Smooth muscle cell (in vitro differentiated cells): ENCODE measurements around the gene HCN2. TPM values are rescaled to one million over a fixed set of nuclear protein-coding genes. Genes with fewer than 3 reads are reported as not detected.

Experiments
- DNase-seq: peaks from one replicate; lab custom pipeline; 2025; ENCODE audit not compliant: unreplicated experiment; lab: John Stamatoyannopoulos, UW
- H2AFZ ChIP-seq: fragments of 200-600 bp; sonication (generic); 2 replicates; pipeline ENCODE4 v1.6.0; 2016; ENCODE audit warnings: antibody characterized with exemption, low read depth, mild to moderate bottlenecking
- H3F3A ChIP-seq: fragments of 200-600 bp; sonication (generic); 2 replicates; pipeline ENCODE4 v1.6.0; 2017; ENCODE audit warnings: antibody characterized with exemption, low read depth
- H3K27ac ChIP-seq: fragments of 200-600 bp; sonication (generic); 2 replicates; pipeline ENCODE4 v1.5.1; 2016; ENCODE audit warnings: low read depth, mild to moderate bottlenecking
- H3K27me3 ChIP-seq: fragments of 200-600 bp; sonication (generic); 2 replicates; pipeline ENCODE4 v1.6.1; 2016; ENCODE audit warnings: low read depth, mild to moderate bottlenecking
- H3K36me3 ChIP-seq: fragments of 200-600 bp; sonication (generic); 2 replicates; pipeline ENCODE4 v1.5.1; 2016; ENCODE audit warnings: low read depth
- H3K4me1 ChIP-seq: fragments of 200-600 bp; sonication (generic); 2 replicates; pipeline ENCODE4 v1.5.1; 2016; ENCODE audit warnings: low read depth
- H3K4me2 ChIP-seq: fragments of 200-600 bp; sonication (generic); 2 replicates; pipeline ENCODE4 v1.6.0; 2016; ENCODE audit warnings: mild to moderate bottlenecking
- H3K4me3 ChIP-seq: fragments of 200-600 bp; sonication (generic); 2 replicates; pipeline ENCODE4 v1.5.1; 2016; ENCODE audit warnings: mild to moderate bottlenecking
- H3K79me2 ChIP-seq: fragments of 200-600 bp; sonication (generic); 2 replicates; pipeline ENCODE4 v1.6.0; 2016; ENCODE audit warnings: low read depth, mild to moderate bottlenecking
- H3K9ac ChIP-seq: fragments of 200-600 bp; sonication (generic); 2 replicates; pipeline ENCODE4 v1.6.0; 2016; ENCODE audit warnings: low read depth
- H3K9me3 ChIP-seq: fragments of 200-600 bp; sonication (generic); replicated peaks from 2 replicates; pipeline ENCODE4 v1.5.1; 2016; ENCODE audit warnings: low read depth
- H4K20me1 ChIP-seq: fragments of 200-600 bp; sonication (generic); 2 replicates; pipeline ENCODE4 v1.6.0; 2016; ENCODE audit warnings: low read depth
- WGBS: methylation state at CpG from one replicate; pipeline ENCODE4 v1.1.7; 2016; ENCODE audit warnings: low lambda C conversion rate; 5-methylcytosine and 5-hydroxymethylcytosine counted together
- polyA plus RNA-seq: library from polyadenylated mRNA; unstranded; fragments of >200 nt; fragmentation: Nextera tagmentation; extraction: Ambion mirVana; gene quantifications from 2 replicates; pipeline ENCODE4 v1.2.1, GENCODE V29; 2016
- total RNA-seq: library from RNA; depleted of rRNA; stranded (reverse); fragments of >200 nt; gene quantifications from 2 replicates; pipeline ENCODE4 v1.2.3, GENCODE V29; 2014
- TF ChIP-seq, protein P1 (sequence below): fragments of 200-600 bp; sonication (generic); IDR thresholded peaks from 2 replicates; pipeline ENCODE4 v1.5.1; 2017; ENCODE audit warnings: borderline replicate concordance, mild to moderate bottlenecking, antibody characterized with exemption; ENCODE audit not compliant: insufficient read depth, poor library complexity, severe bottlenecking

HCN2 gene
- total and polyA plus RNA-seq, 2 experiments from 2014 or later, result 0.49 to 0.81 TPM

DNA sequence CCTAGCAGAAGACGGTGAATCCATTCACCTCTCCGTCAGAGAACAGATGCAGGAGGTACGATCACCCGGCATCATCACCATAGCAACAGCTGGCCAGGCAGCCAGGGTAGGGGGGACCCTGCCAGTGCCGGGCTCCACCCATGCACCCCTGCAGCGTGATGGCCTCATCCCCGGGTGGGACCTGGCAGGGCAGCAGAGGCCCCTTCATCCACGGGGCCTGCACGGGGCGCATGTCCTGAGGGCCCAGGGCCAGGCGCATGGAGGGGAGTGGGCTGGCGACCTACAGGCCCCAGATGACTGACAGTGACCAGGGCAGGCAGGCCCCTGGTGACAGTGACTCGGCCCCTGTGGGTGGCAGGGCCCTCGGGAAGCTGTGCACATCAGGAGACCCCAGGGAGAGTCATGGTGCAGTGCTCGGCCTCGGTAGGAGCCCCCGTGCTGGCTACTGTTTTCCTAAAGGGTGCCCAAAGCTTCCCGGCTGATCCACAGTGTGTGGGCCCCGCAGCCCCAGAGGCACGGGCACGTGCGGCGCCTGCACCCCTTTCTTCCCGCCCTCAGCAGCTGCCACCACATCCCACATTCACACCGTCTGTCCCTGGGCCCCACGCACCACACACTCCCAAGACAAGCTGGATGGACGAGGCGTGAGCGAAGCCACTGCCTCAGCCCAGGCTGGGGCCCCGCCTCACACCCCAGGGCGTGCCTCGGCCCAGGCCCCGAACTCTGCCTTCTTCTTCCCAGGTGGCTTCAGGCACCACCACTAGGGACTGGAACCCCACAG is 68.6 kb downstream of the HCN2 start:
- H3K4me2 ChIP-seq, result peak overlapping the region; percentile 73
- peak overlapping the region; percentile 92 for H3K27ac ChIP-seq
- peak overlapping the region; percentile 79 for H3K9ac ChIP-seq
- TF ChIP-seq, protein P1, sequence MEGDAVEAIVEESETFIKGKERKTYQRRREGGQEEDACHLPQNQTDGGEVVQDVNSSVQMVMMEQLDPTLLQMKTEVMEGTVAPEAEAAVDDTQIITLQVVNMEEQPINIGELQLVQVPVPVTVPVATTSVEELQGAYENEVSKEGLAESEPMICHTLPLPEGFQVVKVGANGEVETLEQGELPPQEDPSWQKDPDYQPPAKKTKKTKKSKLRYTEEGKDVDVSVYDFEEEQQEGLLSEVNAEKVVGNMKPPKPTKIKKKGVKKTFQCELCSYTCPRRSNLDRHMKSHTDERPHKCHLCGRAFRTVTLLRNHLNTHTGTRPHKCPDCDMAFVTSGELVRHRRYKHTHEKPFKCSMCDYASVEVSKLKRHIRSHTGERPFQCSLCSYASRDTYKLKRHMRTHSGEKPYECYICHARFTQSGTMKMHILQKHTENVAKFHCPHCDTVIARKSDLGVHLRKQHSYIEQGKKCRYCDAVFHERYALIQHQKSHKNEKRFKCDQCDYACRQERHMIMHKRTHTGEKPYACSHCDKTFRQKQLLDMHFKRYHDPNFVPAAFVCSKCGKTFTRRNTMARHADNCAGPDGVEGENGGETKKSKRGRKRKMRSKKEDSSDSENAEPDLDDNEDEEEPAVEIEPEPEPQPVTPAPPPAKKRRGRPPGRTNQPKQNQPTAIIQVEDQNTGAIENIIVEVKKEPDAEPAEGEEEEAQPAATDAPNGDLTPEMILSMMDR, result no peak
- H3K27me3 ChIP-seq, result no peaks in the 10 kb centered on the region
- H3K4me3 ChIP-seq, result no peak overlapping the region
- H3F3A ChIP-seq, result peaks cover 8% of the 10 kb centered on the region
- DNase-seq, result no peak
- H4K20me1 ChIP-seq, result peaks cover 94% of the 10 kb centered on the region
- no peaks in the 10 kb centered on the region for H3K9me3 ChIP-seq
- no peaks in the 10 kb centered on the region for H3K36me3 ChIP-seq
- peaks cover 15% of the 10 kb centered on the region for H3K4me1 ChIP-seq
- WGBS, result 87% methylated on average over 33 of the region's 33 CpGs
- H2AFZ ChIP-seq, result no peak overlapping the region
- peaks cover 93% of the 10 kb centered on the region for H3K79me2 ChIP-seq

DNA sequence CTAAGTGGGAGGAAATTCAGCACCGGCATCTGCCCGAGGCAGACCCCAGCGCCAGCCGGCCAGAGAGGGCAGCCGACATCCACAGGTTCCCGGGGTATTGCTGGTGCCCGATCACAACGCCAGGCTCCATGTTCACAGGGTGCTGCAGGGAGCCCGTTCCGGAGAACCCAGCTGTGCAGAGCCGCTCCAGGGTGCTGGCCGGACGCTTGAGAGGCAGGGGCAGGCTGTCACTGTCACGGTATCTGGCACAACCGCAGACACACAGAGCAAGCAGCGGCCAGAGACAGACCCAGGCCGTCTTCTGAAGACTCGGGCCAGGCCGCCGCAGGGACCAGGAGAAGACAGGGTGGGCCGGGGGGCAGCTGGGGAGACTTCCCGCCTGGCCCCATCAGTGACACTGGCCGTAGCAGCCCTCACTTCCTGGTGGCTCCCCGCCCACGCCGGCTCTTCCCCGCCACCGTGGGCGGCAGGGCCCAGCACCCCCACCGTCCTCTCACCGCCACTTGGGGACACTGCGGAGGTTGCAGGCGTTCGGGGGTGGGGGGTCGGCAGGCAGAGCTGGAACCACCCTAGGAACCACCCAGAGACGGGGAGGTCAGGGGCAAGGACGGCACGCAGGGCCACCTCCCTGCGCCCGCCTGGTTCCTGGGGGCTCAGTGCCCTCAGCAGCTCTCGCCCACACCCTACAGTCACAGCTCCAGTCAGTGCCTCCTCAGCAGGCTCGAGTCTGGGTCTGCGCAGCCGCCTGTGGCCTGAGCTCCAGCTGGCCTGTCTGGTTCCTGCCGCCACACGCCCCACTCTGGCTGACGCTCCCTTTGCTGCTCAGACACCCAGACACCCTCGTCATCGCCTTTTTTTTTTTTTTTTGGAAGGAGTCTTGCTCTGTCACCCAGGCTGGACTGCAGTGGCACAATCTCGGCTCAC is 69.5 kb downstream of the HCN2 start:
- 66% methylated on average over 48 of the region's 50 CpGs for WGBS
- Histone ChIP-seq H3K4me2 (peak overlapping the region; percentile 73), H3K79me2 (peaks cover 90% of the 10 kb centered on the region), H3F3A (peaks cover 8% of the 10 kb centered on the region), H3K27ac (peak overlapping the region; percentile 92), H3K36me3 (no peaks in the 10 kb centered on the region), H4K20me1 (peaks cover 84% of the 10 kb centered on the region), H3K4me1 (peaks cover 15% of the 10 kb centered on the region), H3K27me3 (no peaks in the 10 kb centered on the region), H3K4me3 (no peak overlapping the region), H3K9me3 (no peaks in the 10 kb centered on the region), H2AFZ (no peak overlapping the region), H3K9ac (peak overlapping the region; percentile 79)
- peak; percentile 9 for DNase-seq
- TF ChIP-seq, protein P1, result no peak

DNA sequence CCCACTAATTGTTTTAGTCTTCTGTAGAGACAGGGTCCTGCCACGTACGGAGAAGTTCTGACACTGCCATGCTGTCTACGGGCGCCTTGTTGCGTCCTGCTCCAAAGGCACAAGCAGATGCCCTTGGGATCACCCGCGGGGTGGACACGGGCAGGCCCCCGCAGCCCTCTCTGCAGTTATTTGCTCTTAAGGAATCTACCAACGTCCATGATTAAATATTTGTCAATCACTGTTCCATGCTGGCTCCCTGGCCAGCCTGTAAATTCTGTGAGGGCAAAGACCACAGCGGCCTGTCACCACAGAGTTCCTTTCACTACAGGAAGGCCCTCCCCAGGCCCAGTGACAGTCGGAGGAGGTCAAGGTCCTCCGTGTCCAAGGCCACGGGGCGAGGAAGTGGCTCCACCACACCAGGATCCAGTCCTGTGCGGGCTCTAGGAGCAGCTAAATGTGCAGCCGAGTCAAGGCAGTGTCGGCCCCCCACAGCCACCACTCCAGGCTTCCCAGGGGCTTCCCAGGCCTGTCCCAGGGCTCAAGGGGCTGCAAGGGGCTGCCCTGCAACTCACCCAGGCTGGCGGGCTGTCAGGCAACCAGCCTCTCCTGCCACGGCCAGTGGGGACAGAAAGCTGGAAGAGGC is 71.2 kb downstream of the HCN2 start:
- Histone ChIP-seq H3K9me3 (no peaks in the 10 kb centered on the region), H2AFZ (no peak overlapping the region), H4K20me1 (peaks cover 67% of the 10 kb centered on the region), H3K27me3 (no peaks in the 10 kb centered on the region), H3K4me2 (peak overlapping the region; percentile 99), H3K36me3 (no peaks in the 10 kb centered on the region), H3F3A (peaks cover 8% of the 10 kb centered on the region), H3K4me1 (peaks cover 15% of the 10 kb centered on the region), H3K27ac (peak overlapping the region; percentile 92), H3K4me3 (peak overlapping the region; percentile 91), H3K9ac (peak overlapping the region; percentile 87), H3K79me2 (peaks cover 74% of the 10 kb centered on the region)
- 86% methylated on average over 20 of the region's 20 CpGs for WGBS
- no peak for DNase-seq
- TF ChIP-seq, protein P1, result no peak
